HG03108 (cell line): ENCODE measurements around the gene DGCR8.

Experiments
- ATAC-seq: cut with Tn5 transposase; IDR thresholded peaks from one replicate; pipeline ENCODE4 v1.9.1; 2021; ENCODE audit warnings: moderate library complexity; ENCODE audit not compliant: unreplicated experiment

Gene DGCR8

GRCh38 chr22:20079745-20080444 is at the start of gene DGCR8:
DGCR8 (plus strand) TSS chr22:20080241; CDS start chr22:20085964, 5,723 bp downstream.
- ATAC-seq, result peak; percentile 74

DNA sequence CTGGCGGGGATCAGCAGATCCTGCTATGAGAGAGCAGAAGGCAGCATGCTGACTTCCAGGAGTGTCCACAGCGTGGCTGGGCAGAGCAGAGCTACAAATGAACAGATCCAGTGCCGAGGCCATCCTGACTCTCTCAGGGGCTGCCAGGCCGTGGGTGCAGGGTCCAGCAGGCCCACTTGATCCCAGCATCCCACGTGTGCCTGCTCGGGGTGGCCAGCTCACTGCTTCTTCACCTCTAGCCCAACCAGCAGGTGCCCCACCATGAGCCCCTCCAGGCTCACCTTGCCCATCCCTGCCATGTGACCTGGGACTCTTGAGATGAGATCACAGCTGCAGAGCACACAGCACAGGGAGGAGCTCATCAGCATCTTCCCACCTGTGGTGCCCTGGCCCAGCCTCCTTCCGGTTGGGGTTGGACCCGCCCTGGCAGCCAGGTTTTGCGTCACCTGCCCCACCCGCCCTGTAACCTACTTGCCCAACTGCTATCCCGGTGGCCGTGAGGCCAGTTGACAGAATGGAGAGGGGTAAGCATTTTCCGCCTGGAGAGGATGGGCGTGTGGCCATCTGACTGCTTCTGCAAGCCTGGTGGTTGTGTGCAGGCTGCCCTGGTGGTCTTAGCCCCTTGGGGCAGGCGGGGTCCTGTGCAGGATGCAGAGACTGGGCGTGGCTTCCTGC is 48.2 kb upstream of the DGCR8 start:
- no peak for ATAC-seq

GRCh38 chr22:20032407-20032991 is 47.5 kb upstream of the DGCR8 start:
- no peak for ATAC-seq

GRCh38 chr22:20033045-20033706 is 46.9 kb upstream of the DGCR8 start:
- ATAC-seq, result no peak

DNA sequence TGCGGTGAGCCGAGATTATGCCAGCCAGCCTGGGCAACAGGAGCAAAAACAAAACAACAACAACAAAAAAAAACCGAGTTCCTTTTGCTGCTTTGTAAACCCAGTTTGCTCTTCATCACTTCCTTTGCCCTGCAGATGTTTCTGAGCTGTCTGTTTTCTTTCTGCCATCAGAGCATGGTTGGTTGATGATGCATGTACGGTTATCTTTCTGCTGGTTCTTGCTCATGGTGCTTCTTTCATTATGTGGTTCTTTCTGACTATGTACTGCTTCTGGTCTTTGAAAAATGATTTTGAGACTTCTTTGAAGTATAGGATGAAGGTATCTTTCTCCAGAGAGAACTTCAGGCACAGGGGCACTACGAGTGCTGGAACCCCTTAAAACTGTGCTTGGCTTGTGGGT is 45.9 kb upstream of the DGCR8 start:
- ATAC-seq, result no peak

DNA sequence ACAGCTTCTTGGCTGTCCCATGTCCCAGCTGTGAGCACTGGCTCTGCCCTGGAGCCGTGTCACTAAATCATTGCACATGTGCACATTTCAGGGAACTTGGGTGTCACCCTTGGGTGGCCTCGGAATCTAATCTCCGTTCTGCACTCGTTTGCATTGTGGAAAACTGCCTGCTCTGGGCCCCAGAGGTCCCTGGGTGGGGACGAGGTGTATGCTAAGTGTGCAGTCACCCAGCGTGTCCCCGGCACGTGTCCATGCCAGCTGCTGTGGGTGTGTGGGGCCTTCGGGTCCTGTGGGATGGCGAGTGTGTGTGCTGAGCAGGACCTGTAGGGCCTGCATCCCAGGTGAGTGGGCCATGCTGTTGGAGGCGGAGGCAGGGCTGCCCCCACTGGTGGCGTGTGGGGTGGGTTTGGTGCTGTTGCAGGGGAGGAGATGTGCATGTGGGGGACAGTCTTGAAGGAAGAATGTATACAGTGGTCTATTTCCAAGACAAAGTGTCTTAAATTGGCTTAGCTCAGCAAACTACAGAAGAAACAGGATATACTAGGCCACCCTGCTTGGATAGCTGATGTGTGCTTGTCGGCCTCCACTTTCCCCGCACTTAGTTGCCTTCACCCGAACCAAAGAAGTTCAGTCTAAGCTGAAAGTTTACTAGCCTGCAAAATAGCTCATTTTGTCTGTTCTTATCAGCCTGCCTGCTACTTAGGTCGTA is 44.5 kb upstream of the DGCR8 start:
- no peak for ATAC-seq

- no peak for ATAC-seq
Measured at GRCh38 chr22:20036084-20036482, 44.0 kb upstream of the DGCR8 start.

DNA sequence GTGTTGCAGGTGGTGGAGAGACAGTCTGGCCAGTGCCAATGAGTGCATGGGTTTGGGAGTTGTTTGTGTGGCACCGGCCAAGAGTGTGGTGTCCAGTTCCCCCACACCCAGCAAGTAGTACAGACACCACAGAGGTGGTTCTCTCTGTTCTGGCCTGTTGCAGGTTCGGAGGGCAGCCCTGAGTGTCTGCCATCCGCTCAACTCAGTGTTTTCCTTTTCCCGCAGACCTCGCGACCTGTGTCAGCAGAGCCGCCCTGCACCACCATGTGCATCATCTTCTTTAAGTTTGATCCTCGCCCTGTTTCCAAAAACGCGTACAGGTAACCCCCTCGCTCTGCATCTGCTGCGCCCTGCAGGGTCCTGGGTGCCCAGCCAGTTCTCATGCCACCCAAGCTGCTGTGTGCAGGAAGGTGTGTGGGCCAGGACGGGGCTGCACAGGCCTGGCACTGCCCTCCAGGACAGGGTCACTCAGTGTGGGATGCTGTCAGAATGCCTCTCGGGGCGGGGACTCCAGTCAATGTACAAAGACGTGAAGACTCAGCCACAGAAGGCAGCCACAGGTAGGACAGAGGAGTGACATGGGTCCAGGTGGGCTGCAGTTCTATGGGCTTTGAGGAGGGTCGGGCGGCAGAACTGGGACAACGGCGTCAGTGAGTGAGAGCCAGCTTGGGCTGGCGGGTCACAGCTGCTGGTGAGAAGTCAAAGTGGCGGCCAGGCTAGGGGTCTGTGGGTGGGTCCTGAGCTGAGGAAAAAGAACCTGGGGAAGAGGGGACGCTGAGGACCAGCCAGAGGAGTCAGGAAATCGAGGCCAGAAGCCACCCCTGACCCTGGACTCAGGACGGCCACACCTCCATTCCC is 43.3 kb upstream of the DGCR8 start:
- ATAC-seq, result no peak

GRCh38 chr22:20037419-20037818 is 42.6 kb upstream of the DGCR8 start:
- ATAC-seq, result no peak

GRCh38 chr22:20038574-20038973 is 41.5 kb upstream of the DGCR8 start:
- no peak for ATAC-seq

GRCh38 chr22:20039683-20040325 is 40.2 kb upstream of the DGCR8 start:
- no peak for ATAC-seq

- no peak for ATAC-seq
Measured at GRCh38 chr22:20040327-20041200, 39.5 kb upstream of the DGCR8 start.

DNA sequence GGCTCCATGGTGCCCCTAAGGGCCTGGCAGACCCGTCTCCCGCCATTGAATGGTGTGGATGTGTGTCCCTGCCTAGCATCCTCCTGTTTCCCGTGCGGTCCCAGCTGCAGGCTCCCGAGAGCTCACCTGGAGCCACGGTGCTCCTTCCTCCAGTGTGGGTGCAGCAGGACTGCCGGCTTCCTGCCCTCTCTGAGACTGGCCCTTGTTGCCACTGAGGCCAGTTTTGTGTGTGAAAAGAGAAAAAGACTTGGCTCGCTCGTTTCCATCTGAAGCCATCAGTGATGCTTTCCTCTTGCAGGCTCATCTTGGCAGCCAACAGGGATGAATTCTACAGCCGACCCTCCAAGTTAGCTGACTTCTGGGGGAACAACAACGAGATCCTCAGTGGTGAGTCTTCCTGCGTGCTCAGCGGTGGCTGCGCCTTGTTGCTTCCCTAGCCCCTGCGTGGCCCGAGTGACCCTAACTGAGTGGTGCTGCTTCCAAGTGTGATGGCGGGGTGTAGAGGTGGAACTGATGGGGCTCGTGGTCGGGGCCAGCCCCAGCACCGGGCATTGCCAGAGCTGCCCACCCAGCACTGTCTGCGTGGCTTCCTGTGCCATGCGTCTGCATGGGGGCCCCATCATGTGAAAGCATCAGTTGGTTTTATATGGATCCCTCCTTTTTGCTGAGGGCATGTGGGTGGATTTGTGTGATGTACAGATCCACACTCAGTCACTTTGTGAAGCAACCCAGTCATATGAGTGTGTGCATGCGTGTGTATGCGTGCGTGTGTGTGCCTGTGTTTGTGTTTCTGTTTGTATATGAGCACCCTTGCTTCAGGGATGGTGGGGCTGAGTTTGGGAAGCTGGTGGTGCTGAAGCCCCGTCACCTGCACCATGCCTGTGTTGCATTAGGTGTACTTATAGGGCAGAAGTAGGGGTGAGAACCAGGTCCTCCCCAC is 36.7 kb upstream of the DGCR8 start:
- ATAC-seq, result no peak

GRCh38 chr22:20043997-20044342 is 36.1 kb upstream of the DGCR8 start:
- no peak for ATAC-seq

DNA sequence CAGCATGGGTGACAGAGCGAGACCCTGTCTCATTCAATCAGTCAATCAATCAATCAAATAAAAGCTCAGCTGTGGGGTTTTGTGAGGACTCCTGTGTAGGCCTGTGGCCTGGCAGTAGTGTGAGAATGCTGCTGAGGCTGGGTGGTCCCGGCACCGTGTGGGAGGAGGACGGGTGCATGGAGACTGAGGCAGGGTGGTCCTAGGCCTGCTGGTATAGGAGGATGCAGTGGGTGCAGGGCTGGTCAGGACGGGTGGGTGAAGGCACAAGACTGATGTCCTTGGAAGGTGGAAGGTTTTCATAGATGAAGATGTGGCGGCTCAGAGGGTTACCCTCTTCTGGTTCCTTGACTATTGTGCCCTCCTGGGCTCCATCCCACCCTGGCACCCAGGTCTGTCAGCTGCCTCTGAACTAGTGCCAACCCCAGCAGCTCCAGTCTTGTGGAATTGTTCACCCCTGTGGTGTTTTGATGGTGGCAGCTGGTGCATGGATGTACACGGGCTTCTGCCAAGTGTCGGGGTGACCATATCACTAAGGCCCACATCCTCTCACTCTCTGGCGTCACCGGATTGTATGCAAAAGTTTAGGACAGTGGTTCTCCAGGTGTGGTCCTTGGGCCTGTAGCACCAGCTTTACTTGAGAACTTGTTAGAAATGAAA is 35.4 kb upstream of the DGCR8 start:
- no peak for ATAC-seq

DNA sequence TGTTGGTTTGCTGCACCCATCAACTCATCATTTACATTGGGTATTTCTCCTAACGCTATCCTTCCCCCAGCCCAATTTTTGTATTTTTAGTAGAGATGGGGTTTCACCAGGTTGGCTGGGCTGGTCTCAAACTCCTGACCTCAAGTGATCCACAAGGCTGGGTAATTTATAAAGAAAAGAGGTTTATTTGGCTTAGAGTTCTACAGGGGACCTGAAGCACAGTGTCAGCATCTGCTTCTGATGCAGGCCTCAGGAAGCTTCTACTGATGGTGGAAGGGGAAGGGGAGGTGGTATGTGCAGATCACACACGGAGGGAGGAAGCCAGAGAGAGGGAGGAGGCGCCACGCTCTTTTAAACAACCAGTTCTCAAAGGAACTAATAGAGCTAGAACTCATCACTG is 33.3 kb upstream of the DGCR8 start:
- no peak for ATAC-seq

- no peak for ATAC-seq
Measured at GRCh38 chr22:20051927-20052308, 28.1 kb upstream of the DGCR8 start.
